K562 (cell line): ENCODE data around the gene ASIC1. TPM values are rescaled to one million over a fixed set of nuclear protein-coding genes. Genes with fewer than 3 reads are reported as not detected.

Experiments used
- ARID2 ChIP-seq: fragments of 450-650 bp; IDR thresholded peaks from 2 replicates; pipeline ENCODE4 v1.6.1; 2017; ENCODE audit warnings: antibody characterized with exemption, mild to moderate bottlenecking
- ARNT ChIP-seq, 2 experiments: fragments of 450-650 bp; IDR thresholded peaks; 2 replicates each; pipeline ENCODE4 v1.6.1; 2016; ENCODE audit warnings: mild to moderate bottlenecking in 1 of 2
- CXXC5 ChIP-seq: fragments of 250-450 bp; sonication (Bioruptor Pico); IDR thresholded peaks from 2 replicates; pipeline ENCODE4 v1.8.0; 2022; ENCODE audit warnings: inconsistent platforms, mild to moderate bottlenecking, moderate library complexity
- ETV5 ChIP-seq: sonication (generic); formaldehyde crosslinking; IDR thresholded peaks from 2 replicates; pipeline ENCODE4 v1.4.0; 2020; ENCODE audit warnings: low read depth, mild to moderate bottlenecking, missing genetic modification reagents
- HDAC8 ChIP-seq: fragments of 450-650 bp; IDR thresholded peaks from 2 replicates; pipeline ENCODE4 v1.6.1; 2016; ENCODE audit warnings: mild to moderate bottlenecking, missing genetic modification characterization, moderate library complexity, missing compliant biosample characterization
- HEY1 ChIP-seq: fragments of 250-450 bp; sonication (Bioruptor Pico); IDR thresholded peaks from 2 replicates; pipeline ENCODE4 v1.5.0; 2020; ENCODE audit warnings: mild to moderate bottlenecking, moderate library complexity, borderline replicate concordance
- KDM1A ChIP-seq, 2 experiments: fragments of 450-650 bp; IDR thresholded peaks; 2 replicates each; pipeline ENCODE4 v1.6.1; 2016; ENCODE audit warnings: mild to moderate bottlenecking in 2 of 2
- MTA3 ChIP-seq: fragments of 450-650 bp; formaldehyde crosslinking; IDR thresholded peaks from 2 replicates; pipeline ENCODE4 v1.6.1; 2017; ENCODE audit warnings: mild to moderate bottlenecking, borderline replicate concordance
- NFE2 ChIP-seq: IDR thresholded peaks from 2 replicates; pipeline ENCODE4 v1.6.1; 2014; ENCODE audit warnings: antibody characterized with exemption, low read depth
- POLR2B ChIP-seq: fragments of 450-650 bp; IDR thresholded peaks from 2 replicates; pipeline ENCODE4 v1.6.1; 2018; ENCODE audit warnings: low read depth; ENCODE audit not compliant: partially characterized antibody
- SMAD3 ChIP-seq: fragments of 450-650 bp; formaldehyde crosslinking; conservative IDR thresholded peaks from 2 replicates; pipeline ENCODE4 v1.4.0; 2020; ENCODE audit warnings: mild to moderate bottlenecking
- SMARCE1 ChIP-seq: fragments of 450-650 bp; IDR thresholded peaks from 2 replicates; pipeline ENCODE4 v1.7.1; 2016; ENCODE audit warnings: mild to moderate bottlenecking
- STAG1 ChIP-seq: sonication (generic); formaldehyde crosslinking; IDR thresholded peaks from 2 replicates; pipeline ENCODE4 v1.5.0; 2020; ENCODE audit warnings: missing genetic modification reagents, borderline replicate concordance
- TGIF2 ChIP-seq: sonication (generic); formaldehyde crosslinking; IDR thresholded peaks from 2 replicates; pipeline ENCODE4 v1.8.1; 2022; ENCODE audit warnings: mild to moderate bottlenecking, missing genetic modification reagents, moderate library complexity
- WHSC1 ChIP-seq: IDR thresholded peaks from one replicate; pipeline ENCODE4 v1.6.1; 2012; ENCODE audit warnings: low read length, control low read depth, inconsistent platforms
- ZBTB1 ChIP-seq: sonication (generic); formaldehyde crosslinking; IDR thresholded peaks from 2 replicates; pipeline ENCODE4 v1.8.1; 2023; ENCODE audit warnings: missing genetic modification reagents, low read depth, mild to moderate bottlenecking, borderline replicate concordance
- ZFPM2 ChIP-seq: fragments of 250-450 bp; sonication (Bioruptor Pico); IDR thresholded peaks from 2 replicates; pipeline ENCODE4 v1.5.1; 2022; ENCODE audit warnings: mild to moderate bottlenecking
- ZKSCAN8 ChIP-seq: fragments of 200-800 bp; sonication (Bioruptor generic); IDR thresholded peaks from 2 replicates; pipeline ENCODE4 v1.6.1; 2016; ENCODE audit warnings: missing genetic modification characterization, missing compliant biosample characterization
- ZNF239 ChIP-seq: fragments of 250-450 bp; sonication (Bioruptor Pico); IDR thresholded peaks from 2 replicates; pipeline ENCODE4 v1.4.0; 2020; ENCODE audit warnings: mild to moderate bottlenecking
- ZNF445 ChIP-seq: fragments of 250-450 bp; sonication (Bioruptor Pico); IDR thresholded peaks from 2 replicates; pipeline ENCODE4 v1.4.0; 2020; ENCODE audit warnings: low read depth, mild to moderate bottlenecking, moderate library complexity
- ZNF583 ChIP-seq: fragments of 250-450 bp; sonication (Bioruptor Pico); IDR thresholded peaks from 2 replicates; pipeline ENCODE4 v1.4.0; 2020
- polyA plus RNA-seq, 8 experiments: library from polyadenylated mRNA; depleted of rRNA in 4 of 8; stranded (reverse) in 5 of 8; unstranded in 3 of 8; fragments of >200 nt; fragmentation: Nextera tagmentation in 2 of 8; fragmentation: Illumina TruSeq in 1 of 8; extraction: Ambion mirVana in 2 of 8; extraction: Trizol in 1 of 8; gene quantifications; 2 replicates each; pipeline versions ENCODE4 v1.2.1 to v1.2.3, GENCODE V29; 2011 to 2014; ENCODE audit warnings: inconsistent platforms in 1 of 8, missing spikeins in 1 of 8
- total RNA-seq, 7 experiments: library from RNA; depleted of rRNA in 6 of 7; stranded (reverse); fragments of >200 nt in 6 of 7; fragmentation: Illumina TruSeq in 2 of 7; extraction: Trizol in 2 of 7; gene quantifications; 2 replicates each; pipeline versions ENCODE4 v1.2.1 to v1.2.3, GENCODE V29; 2011 to 2021; ENCODE audit warnings: low replicate concordance in 1 of 7
- TF ChIP-seq, protein P1 (sequence below): IDR thresholded peaks from 3 replicates; pipeline ENCODE4 v1.6.1; 2011; ENCODE audit warnings: borderline replicate concordance, mild to moderate bottlenecking, moderate library complexity; ENCODE audit not compliant: insufficient read length; ENCODE audit errors: extremely low read depth
- TF ChIP-seq, protein P2 (sequence below): fragments of 250-450 bp; sonication (Bioruptor Pico); IDR thresholded peaks from 2 replicates; pipeline ENCODE4 v1.6.1; 2021; ENCODE audit warnings: mild to moderate bottlenecking
- TF ChIP-seq, protein P3 (sequence below): fragments of 250-450 bp; sonication (Bioruptor Pico); IDR thresholded peaks from 2 replicates; pipeline ENCODE4 v1.8.0; 2021; ENCODE audit warnings: borderline replicate concordance, mild to moderate bottlenecking, moderate library complexity; ENCODE audit not compliant: poor library complexity, severe bottlenecking
- TF ChIP-seq, protein P4 (sequence below): fragments of 250-450 bp; sonication (Bioruptor Pico); IDR thresholded peaks from 2 replicates; pipeline ENCODE4 v1.8.0; 2021; ENCODE audit warnings: moderate library complexity, mild to moderate bottlenecking, inconsistent platforms

The ASIC1 gene
- total and polyA plus RNA-seq, 9 of the 15 experiments (the other 6 are each of a cell fraction or from before 2014, with no cell fraction given), result 0.01 to 1.7 (median 0.45) TPM

DNA sequence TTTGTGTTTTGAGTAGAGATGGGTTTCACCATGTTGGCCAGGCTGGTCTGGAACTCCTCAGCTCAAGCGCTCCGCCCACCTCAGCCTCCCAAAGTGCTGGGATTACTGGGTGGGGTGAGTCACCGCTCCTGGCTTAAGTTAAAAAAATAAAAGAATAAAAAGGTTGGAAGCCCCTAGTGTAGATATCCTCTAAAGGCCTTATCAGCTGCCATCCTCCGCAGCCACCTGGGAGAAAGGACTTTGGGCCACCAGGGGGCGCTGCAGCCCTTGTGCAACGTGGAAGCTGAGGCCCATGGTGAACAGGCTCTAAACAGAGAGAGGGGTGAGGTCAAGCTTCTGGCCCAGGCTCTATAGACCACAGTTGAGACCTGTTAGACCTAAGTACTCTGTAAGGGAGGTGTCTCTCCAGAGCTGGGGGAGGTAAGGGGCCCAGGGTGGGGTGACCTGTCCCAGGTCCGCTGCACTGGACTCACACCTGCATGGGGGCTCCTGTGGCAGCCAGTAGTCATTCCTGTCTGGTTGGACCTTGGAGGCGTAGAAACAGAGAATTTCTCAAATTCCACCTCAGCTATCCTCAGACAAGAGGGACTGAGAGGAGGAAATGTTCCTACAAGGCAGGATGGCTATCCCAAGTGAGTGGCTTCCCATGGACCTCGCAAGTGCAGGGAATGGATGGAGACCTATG lies 18.1 kb upstream of the ASIC1 start (continued):
- TF ChIP-seq, protein P1, sequence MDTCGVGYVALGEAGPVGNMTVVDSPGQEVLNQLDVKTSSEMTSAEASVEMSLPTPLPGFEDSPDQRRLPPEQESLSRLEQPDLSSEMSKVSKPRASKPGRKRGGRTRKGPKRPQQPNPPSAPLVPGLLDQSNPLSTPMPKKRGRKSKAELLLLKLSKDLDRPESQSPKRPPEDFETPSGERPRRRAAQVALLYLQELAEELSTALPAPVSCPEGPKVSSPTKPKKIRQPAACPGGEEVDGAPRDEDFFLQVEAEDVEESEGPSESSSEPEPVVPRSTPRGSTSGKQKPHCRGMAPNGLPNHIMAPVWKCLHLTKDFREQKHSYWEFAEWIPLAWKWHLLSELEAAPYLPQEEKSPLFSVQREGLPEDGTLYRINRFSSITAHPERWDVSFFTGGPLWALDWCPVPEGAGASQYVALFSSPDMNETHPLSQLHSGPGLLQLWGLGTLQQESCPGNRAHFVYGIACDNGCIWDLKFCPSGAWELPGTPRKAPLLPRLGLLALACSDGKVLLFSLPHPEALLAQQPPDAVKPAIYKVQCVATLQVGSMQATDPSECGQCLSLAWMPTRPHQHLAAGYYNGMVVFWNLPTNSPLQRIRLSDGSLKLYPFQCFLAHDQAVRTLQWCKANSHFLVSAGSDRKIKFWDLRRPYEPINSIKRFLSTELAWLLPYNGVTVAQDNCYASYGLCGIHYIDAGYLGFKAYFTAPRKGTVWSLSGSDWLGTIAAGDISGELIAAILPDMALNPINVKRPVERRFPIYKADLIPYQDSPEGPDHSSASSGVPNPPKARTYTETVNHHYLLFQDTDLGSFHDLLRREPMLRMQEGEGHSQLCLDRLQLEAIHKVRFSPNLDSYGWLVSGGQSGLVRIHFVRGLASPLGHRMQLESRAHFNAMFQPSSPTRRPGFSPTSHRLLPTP, result no peak
- 0 out of 2 replicates have a peak, but pooled peaks have one; percentile 39 for TF ChIP-seq ETV5 (CRISPR knock-in tag)
- no peak for TF ChIP-seq ZNF239 (CRISPR knock-in tag)
- peak; percentile 24; the same call in 1 of the 2 replicates for TF ChIP-seq STAG1 (CRISPR knock-in tag)
- TF ChIP-seq WHSC1, result no peak
- no peak for TF ChIP-seq KDM1A (IDR thresholded peaks at IDR 0.05)
- TF ChIP-seq SMAD3, result no peak
- TF ChIP-seq ZNF445, result no peak
- peak; percentile 47; the same call in 1 of the 2 replicates for TF ChIP-seq CXXC5 (CRISPR knock-in tag)
- TF ChIP-seq ZFPM2, result no peak
- TF ChIP-seq NFE2, result no peak
- no peak for TF ChIP-seq SMARCE1
- TF ChIP-seq, protein P2, sequence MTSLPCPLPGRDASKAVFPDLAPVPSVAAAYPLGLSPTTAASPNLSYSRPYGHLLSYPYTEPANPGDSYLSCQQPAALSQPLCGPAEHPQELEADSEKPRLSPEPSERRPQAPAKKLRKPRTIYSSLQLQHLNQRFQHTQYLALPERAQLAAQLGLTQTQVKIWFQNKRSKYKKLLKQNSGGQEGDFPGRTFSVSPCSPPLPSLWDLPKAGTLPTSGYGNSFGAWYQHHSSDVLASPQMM, result no peak
- TF ChIP-seq MTA3, result no peak
- TF ChIP-seq ZBTB1 (CRISPR knock-in tag), result no peak
- TF ChIP-seq HEY1 (CRISPR knock-in tag), result no peak
- TF ChIP-seq ARID2, result peak; percentile 95
- no peak for TF ChIP-seq POLR2B
- TF ChIP-seq HDAC8 (tag), result no peak
- no peak for TF ChIP-seq ZNF583 (CRISPR knock-in tag)
- TF ChIP-seq, protein P3, sequence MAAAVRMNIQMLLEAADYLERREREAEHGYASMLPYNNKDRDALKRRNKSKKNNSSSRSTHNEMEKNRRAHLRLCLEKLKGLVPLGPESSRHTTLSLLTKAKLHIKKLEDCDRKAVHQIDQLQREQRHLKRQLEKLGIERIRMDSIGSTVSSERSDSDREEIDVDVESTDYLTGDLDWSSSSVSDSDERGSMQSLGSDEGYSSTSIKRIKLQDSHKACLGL (CRISPR knock-in tag), result no peak
- TF ChIP-seq, protein P4, sequence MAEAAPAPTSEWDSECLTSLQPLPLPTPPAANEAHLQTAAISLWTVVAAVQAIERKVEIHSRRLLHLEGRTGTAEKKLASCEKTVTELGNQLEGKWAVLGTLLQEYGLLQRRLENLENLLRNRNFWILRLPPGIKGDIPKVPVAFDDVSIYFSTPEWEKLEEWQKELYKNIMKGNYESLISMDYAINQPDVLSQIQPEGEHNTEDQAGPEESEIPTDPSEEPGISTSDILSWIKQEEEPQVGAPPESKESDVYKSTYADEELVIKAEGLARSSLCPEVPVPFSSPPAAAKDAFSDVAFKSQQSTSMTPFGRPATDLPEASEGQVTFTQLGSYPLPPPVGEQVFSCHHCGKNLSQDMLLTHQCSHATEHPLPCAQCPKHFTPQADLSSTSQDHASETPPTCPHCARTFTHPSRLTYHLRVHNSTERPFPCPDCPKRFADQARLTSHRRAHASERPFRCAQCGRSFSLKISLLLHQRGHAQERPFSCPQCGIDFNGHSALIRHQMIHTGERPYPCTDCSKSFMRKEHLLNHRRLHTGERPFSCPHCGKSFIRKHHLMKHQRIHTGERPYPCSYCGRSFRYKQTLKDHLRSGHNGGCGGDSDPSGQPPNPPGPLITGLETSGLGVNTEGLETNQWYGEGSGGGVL (CRISPR knock-in tag), result no peak
- TF ChIP-seq ZKSCAN8 (CRISPR knock-in tag), result no peak
- TF ChIP-seq TGIF2 (CRISPR knock-in tag), result no peak
- 0 out of 4 replicates have a peak, but pooled peaks of 1 of the 2 experiments have one; percentile 23 for TF ChIP-seq ARNT (IDR thresholded peaks at IDR 0.05)
